D341Med (cell line): ENCODE results near the gene PPP1CC.
"Not testable (repeated sequence)": the region's sequence is repeated elsewhere in the genome, so short reads cannot be mapped to it uniquely, and the experiment has no call there.

Source experiments
- DNase-seq: peaks from one replicate; pipeline ENCODE4 v3.0.0; 2012; ENCODE audit warnings: low spot score

The PPP1CC gene

GRCh38 chr12:110742718-110743570 lies at the start of gene PPP1CC:
TSS of gene PPP1CC (minus strand) at chr12:110742891. CDS start at chr12:110742707, 184 bp downstream.
- DNase-seq = peak; percentile 98

- no peak for DNase-seq
Measured at GRCh38 chr12:110791589-110791988, 48.9 kb upstream of the PPP1CC start.

- DNase-seq = no peak
Measured at GRCh38 chr12:110790301-110790700, 47.6 kb upstream of the PPP1CC start.

GRCh38 chr12:110786012-110786411 lies 43.3 kb upstream of the PPP1CC start:
- no peak for DNase-seq

GRCh38 chr12:110785240-110785639 lies 42.5 kb upstream of the PPP1CC start:
- DNase-seq = no peak

- no peak for DNase-seq
Measured at GRCh38 chr12:110782922-110783321, 40.2 kb upstream of the PPP1CC start.

GRCh38 chr12:110782094-110782493 lies 39.4 kb upstream of the PPP1CC start:
- DNase-seq = no peak

GRCh38 chr12:110780448-110780847 lies 37.8 kb upstream of the PPP1CC start:
- no peak for DNase-seq

- no peak for DNase-seq
Measured at GRCh38 chr12:110778833-110779577, 36.3 kb upstream of the PPP1CC start.

- DNase-seq = no peak
Measured at GRCh38 chr12:110776410-110776809, 33.7 kb upstream of the PPP1CC start.

GRCh38 chr12:110775997-110776396 lies 33.3 kb upstream of the PPP1CC start:
- no peak for DNase-seq

GRCh38 chr12:110774824-110775223 lies 32.1 kb upstream of the PPP1CC start:
- no peak for DNase-seq

- DNase-seq = no peak
Measured at GRCh38 chr12:110768960-110769359, 26.3 kb upstream of the PPP1CC start.

GRCh38 chr12:110767863-110768262 lies 25.2 kb upstream of the PPP1CC start:
- DNase-seq = no peak

- no peak for DNase-seq
Measured at GRCh38 chr12:110766311-110767154, 23.8 kb upstream of the PPP1CC start.

GRCh38 chr12:110765572-110765971 lies 22.9 kb upstream of the PPP1CC start:
- DNase-seq = not testable (repeated sequence)

GRCh38 chr12:110765111-110765510 lies 22.4 kb upstream of the PPP1CC start:
- DNase-seq = no peak

GRCh38 chr12:110763583-110763982 lies 20.9 kb upstream of the PPP1CC start:
- DNase-seq = no peak

GRCh38 chr12:110762891-110763290 lies 20.2 kb upstream of the PPP1CC start:
- no peak for DNase-seq

- DNase-seq = no peak
Measured at GRCh38 chr12:110760204-110760609, 17.5 kb upstream of the PPP1CC start.

GRCh38 chr12:110758922-110759321 lies 16.2 kb upstream of the PPP1CC start:
- no peak for DNase-seq

GRCh38 chr12:110756611-110757010 lies 13.9 kb upstream of the PPP1CC start:
- no peak for DNase-seq
